HG02642 (cell line): ENCODE measurements around the gene RNU1-3.
"Not testable (repeated sequence)": the region's sequence is repeated elsewhere in the genome, so short reads cannot be mapped to it uniquely, and the experiment has no call there.

ENCODE experiments used
- ATAC-seq: cut with Tn5 transposase; IDR thresholded peaks from one replicate; pipeline ENCODE4 v1.9.1; 2021; ENCODE audit warnings: mild to moderate bottlenecking; ENCODE audit not compliant: unreplicated experiment, poor library complexity

RNU1-3 gene

DNA sequence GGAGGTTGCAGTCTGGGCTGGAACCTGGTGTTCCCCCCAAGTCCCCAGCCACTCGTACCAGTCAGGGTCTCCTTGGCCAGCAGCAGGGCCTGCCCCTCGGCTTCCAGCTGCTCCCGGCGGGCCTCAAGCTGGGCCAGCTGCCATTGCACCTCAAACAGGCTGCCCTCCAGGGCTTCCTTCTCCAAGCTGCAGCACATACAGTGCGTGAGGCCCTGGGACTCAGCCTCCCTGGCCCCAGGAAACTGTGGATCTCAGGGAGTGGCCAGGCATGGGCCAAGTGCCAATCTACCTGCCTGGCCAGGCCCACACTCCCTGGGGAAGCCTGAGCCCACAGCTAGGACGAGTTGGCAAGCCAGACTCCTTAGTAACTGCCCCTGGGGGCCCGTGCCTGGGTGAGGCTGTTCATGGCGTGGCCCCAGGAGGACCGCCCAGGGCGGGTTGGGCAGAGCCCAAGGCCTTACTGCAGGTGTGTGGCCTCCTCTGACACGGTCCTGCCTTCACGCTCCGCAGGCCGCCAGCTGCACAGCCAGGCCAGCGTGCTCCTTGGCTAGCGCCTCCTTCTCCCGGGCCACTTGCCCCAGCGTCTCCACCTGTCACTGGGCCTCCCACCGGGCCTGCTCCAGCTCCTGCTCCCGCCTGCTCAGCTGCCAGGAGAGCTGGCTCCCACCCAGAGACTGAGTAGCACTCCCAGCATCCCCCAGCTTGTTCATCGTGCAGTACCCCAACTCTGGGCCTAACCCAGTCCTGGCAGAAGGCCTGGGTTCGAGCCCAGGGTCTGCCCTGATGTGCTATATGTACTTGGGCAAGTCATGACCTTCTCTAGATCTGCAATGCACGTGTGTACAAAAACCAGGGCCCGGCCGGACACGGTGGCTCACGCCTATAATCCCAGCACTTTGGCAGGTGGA is 42.7 kb downstream of the RNU1-3 start:
- ATAC-seq = not testable (repeated sequence)

DNA sequence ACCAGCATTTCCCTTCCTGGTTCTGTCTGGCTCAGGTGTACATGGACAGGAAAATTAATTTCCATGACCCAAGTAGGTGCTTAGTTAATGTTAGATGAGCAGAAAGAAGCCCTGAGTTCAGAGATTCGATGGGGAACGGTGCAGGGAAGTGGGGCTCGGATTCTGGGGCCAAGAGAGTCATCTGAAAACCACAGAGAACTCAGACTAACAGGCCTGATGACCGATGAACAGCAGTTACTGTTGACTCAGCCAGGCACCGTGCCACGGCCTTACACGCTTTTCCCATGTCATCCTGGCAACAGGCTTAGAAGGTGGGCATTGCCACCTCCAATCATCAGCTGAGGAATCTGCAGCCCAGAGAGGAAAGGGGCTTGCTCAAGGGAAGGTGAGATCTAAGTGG is 43.4 kb downstream of the RNU1-3 start:
- ATAC-seq = not testable (repeated sequence)

- not testable (repeated sequence) for ATAC-seq
These were observed 45.0 kb downstream of the RNU1-3 start for GRCh38 chr1:16621681-16622315.

- ATAC-seq = no peak
These were observed 45.5 kb downstream of the RNU1-3 start for GRCh38 chr1:16621300-16621658.

DNA sequence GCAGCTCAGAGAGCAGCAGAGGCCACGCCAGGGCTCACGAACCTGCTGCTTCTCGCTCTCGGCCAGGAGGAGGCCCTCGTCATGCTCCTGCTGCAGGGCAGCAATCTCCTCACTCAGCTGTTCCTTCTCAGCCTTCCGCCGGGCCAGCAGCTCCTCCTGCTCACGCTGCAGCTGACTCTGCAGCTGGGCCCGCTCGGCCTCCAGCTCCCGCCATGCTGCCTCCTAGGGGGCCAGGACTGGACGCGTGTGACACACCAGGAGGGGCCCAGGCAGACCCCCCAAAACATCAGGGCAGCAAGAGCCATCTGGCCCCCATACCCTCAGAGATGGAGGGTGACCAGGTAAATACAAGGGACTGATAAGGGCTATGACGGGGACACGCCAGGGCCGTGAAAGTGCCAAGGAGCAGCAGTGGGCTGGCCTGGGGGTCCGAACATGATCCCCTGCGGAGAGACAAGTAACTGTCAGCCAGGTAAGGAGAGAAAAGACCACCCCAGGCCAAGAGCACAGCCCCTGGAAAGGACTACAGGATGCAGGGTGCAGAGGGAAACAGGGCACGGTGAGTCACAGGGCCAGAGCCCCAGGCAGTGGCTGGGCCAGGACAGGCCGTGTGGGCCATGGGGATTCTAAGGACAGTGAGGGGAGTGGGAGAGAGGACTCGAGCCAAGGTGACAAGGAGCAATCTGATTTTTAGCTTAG is 46.8 kb downstream of the RNU1-3 start:
- ATAC-seq = not testable (repeated sequence)

GRCh38 chr1:16618719-16619118 is 48.0 kb downstream of the RNU1-3 start:
- ATAC-seq = no peak

- ATAC-seq = no peak
These were observed 48.8 kb downstream of the RNU1-3 start for GRCh38 chr1:16617778-16618580.

DNA sequence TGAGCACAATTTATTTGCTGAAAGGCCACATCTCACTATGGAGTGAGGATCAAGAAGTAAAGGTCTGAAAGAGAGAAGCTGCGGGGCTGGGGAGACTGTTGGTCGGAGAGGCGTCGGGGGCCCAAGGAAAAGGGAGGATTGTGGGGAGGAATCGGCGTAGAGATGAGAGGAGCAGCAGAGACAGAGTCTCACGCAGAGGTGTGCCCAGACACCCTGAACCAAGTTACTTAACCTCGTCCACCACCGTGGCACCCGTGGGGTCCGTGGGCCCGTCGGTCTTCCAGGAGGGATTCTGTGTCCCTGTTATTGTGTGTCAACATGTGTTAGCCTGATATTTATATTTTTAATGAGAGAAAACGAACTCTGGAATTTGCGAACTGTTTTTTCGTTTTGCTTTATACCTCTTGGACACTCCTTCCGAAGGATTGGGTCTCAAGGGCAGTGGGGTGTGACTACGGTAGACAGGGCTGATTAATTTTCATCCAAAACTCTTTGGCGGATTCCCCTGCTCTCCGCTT is 49.6 kb downstream of the RNU1-3 start:
- no peak for ATAC-seq
